ENCODE measurements around the gene ABCA6.

The ABCA6 gene

DNA sequence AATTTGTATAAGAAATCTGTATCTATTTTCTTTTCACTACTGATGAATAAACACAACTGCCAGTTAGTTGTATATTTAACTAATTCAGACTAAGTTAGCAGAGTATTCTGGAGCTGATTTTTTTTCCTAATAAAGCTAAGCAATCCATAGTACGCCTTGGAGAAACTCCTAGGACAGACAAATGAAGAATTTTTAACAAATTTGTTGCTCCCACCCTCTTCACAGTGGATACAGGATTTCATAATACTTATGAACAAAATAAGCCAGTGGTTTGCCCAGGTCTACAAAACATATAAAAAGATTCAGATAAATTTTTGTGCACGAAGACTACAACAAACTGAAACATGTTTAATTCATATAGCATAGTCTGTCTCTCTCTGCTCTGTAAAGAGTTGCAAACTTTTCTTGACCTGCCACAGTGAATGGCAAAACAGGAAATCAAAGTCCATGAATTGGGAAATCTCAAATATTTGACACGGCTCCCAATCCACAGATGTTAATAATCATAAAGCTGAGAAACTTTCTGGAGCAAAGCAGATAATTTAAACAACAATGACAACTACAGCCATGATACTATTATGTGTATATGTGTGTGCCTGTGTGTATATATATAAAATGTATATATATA is 594 bp upstream of the ABCA6 start:
- TF ChIP-seq, protein P1, sequence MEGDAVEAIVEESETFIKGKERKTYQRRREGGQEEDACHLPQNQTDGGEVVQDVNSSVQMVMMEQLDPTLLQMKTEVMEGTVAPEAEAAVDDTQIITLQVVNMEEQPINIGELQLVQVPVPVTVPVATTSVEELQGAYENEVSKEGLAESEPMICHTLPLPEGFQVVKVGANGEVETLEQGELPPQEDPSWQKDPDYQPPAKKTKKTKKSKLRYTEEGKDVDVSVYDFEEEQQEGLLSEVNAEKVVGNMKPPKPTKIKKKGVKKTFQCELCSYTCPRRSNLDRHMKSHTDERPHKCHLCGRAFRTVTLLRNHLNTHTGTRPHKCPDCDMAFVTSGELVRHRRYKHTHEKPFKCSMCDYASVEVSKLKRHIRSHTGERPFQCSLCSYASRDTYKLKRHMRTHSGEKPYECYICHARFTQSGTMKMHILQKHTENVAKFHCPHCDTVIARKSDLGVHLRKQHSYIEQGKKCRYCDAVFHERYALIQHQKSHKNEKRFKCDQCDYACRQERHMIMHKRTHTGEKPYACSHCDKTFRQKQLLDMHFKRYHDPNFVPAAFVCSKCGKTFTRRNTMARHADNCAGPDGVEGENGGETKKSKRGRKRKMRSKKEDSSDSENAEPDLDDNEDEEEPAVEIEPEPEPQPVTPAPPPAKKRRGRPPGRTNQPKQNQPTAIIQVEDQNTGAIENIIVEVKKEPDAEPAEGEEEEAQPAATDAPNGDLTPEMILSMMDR (IDR thresholded peaks at IDR 0.05; ENCODE audit: low read depth, low read length), result no peak
- no peaks in the 10 kb centered on the region for H3K27me3 ChIP-seq (ENCODE audit: insufficient read depth, low read depth, severe bottlenecking)
- H3K9me3 ChIP-seq (ENCODE audit: severe bottlenecking), result no peaks in the 10 kb centered on the region
- no peak for DNase-seq
- H3K27ac ChIP-seq, result no peak overlapping the region
- no peak overlapping the region for H3K4me3 ChIP-seq (ENCODE audit: low read depth, low read length)
- H3K36me3 ChIP-seq, result no peaks in the 10 kb centered on the region

DNA sequence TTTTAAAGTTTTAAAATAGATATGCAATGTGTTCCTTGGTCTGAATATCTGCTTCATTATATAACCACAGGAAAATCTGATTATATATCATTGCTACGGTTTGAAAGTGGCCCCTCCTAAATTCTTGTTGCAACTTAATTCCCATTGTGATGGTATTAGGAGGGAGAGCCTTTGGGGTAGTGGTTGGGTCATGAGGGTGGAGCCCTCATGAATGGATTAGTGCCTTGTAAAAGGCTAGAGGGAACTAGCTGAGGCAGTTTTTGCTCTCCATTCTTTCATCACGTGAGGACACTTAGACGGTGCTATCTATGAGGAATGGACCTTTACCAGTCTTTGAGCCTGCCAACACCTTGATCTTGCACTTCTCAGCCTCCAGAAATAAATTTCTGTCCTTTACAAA is 7.6 kb downstream of the ABCA6 start:
- H3K36me3 ChIP-seq, result no peaks in the 10 kb centered on the region
- TF ChIP-seq, protein P1 (IDR thresholded peaks at IDR 0.05; ENCODE audit: low read depth, low read length), result no peak
- no peak overlapping the region for H3K27ac ChIP-seq
- H3K4me3 ChIP-seq (ENCODE audit: low read depth, low read length), result no peak overlapping the region
- no peaks in the 10 kb centered on the region for H3K9me3 ChIP-seq (ENCODE audit: severe bottlenecking)
- no peak for DNase-seq
- H3K27me3 ChIP-seq (ENCODE audit: insufficient read depth, low read depth, severe bottlenecking), result no peaks in the 10 kb centered on the region

- TF ChIP-seq, protein P1 (IDR thresholded peaks at IDR 0.05; ENCODE audit: low read depth, low read length), result no peak
- no peaks in the 10 kb centered on the region for H3K9me3 ChIP-seq (ENCODE audit: severe bottlenecking)
- no peak for DNase-seq
- no peak overlapping the region for H3K27ac ChIP-seq
- H3K36me3 ChIP-seq, result no peaks in the 10 kb centered on the region
- H3K4me3 ChIP-seq (ENCODE audit: low read depth, low read length), result no peak overlapping the region
- no peaks in the 10 kb centered on the region for H3K27me3 ChIP-seq (ENCODE audit: insufficient read depth, low read depth, severe bottlenecking)
Measured at GRCh38 chr17:69130627-69131296, 10.9 kb downstream of the ABCA6 start.

DNA sequence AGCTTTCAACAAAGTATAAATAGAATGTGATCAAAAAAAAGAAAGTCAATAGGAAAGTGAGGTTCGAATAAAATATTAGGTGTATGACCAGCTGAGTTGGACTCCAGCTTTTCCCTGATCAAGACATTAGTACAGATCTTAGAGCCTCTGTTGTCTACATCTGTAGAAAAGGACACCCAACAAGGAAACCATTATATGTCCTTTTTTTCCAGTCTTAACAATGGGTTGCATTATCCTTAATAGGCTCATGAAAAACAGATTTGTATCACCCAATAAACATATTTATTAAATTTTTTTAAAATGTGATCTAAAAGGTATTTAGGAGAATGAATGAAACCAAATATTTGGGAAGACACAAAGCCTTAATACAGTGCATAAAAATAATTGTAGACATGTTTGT is 18.1 kb downstream of the ABCA6 start:
- Histone ChIP-seq H3K9me3 (ENCODE audit: severe bottlenecking) (no peaks in the 10 kb centered on the region), H3K4me3 (ENCODE audit: low read depth, low read length) (no peak overlapping the region), H3K36me3 (no peaks in the 10 kb centered on the region), H3K27ac (no peak overlapping the region), H3K27me3 (ENCODE audit: insufficient read depth, low read depth, severe bottlenecking) (no peaks in the 10 kb centered on the region)
- TF ChIP-seq, protein P1 (IDR thresholded peaks at IDR 0.05; ENCODE audit: low read depth, low read length), result no peak
- DNase-seq, result no peak

- Histone ChIP-seq H3K9me3 (ENCODE audit: severe bottlenecking) (no peaks in the 10 kb centered on the region), H3K27ac (no peak overlapping the region), H3K4me3 (ENCODE audit: low read depth, low read length) (no peak overlapping the region), H3K36me3 (no peaks in the 10 kb centered on the region), H3K27me3 (ENCODE audit: insufficient read depth, low read depth, severe bottlenecking) (no peaks in the 10 kb centered on the region)
- DNase-seq, result no peak
- TF ChIP-seq, protein P1 (IDR thresholded peaks at IDR 0.05; ENCODE audit: low read depth, low read length), result no peak
Measured at GRCh38 chr17:69122065-69122464, 19.6 kb downstream of the ABCA6 start.
